Neural crest cell (in vitro differentiated cells): Measurements from ENCODE around the gene FASLG. TPM values are rescaled to one million over a fixed set of nuclear protein-coding genes. Genes with fewer than 3 reads are reported as not detected.

ENCODE experiments used
- DNase-seq: peaks from one replicate; pipeline ENCODE4 v3.0.0; 2021; ENCODE audit warnings: low read depth, mixed read lengths, low spot score
- H3K27ac Mint-ChIP-seq: one replicate; pipeline ENCODE4 v1.8.0; 2021; ENCODE audit warnings: mild to moderate bottlenecking, mixed read lengths; ENCODE audit not compliant: unreplicated experiment
- H3K27me3 Mint-ChIP-seq: 2 replicates; pipeline ENCODE4 v1.8.0; 2021; ENCODE audit warnings: low read depth, mild to moderate bottlenecking, mixed read lengths
- H3K36me3 Mint-ChIP-seq: 2 replicates; pipeline ENCODE4 v1.8.0; 2021; ENCODE audit warnings: low read depth, mild to moderate bottlenecking, mixed read lengths
- H3K4me1 Mint-ChIP-seq: 2 replicates; pipeline ENCODE4 v1.8.0; 2021; ENCODE audit warnings: mixed read lengths
- H3K4me3 Mint-ChIP-seq: one replicate; pipeline ENCODE4 v1.8.0; 2021; ENCODE audit warnings: mild to moderate bottlenecking, mixed read lengths
- H3K9me3 Mint-ChIP-seq: 2 replicates; pipeline ENCODE4 v1.8.0; 2021; ENCODE audit warnings: mixed read lengths
- CTCF ChIP-seq: fragments of 200-600 bp; sonication (generic); conservative IDR thresholded peaks from 2 replicates; pipeline ENCODE4 v1.5.0; 2021; ENCODE audit warnings: antibody characterized with exemption, mild to moderate bottlenecking
- total RNA-seq: library from RNA; stranded (reverse); gene quantifications from 2 replicates; pipeline ENCODE4 v1.2.1, GENCODE V29; 2021

Gene FASLG
- total RNA-seq, 1 donor from 2014 or later: not detected

DNA sequence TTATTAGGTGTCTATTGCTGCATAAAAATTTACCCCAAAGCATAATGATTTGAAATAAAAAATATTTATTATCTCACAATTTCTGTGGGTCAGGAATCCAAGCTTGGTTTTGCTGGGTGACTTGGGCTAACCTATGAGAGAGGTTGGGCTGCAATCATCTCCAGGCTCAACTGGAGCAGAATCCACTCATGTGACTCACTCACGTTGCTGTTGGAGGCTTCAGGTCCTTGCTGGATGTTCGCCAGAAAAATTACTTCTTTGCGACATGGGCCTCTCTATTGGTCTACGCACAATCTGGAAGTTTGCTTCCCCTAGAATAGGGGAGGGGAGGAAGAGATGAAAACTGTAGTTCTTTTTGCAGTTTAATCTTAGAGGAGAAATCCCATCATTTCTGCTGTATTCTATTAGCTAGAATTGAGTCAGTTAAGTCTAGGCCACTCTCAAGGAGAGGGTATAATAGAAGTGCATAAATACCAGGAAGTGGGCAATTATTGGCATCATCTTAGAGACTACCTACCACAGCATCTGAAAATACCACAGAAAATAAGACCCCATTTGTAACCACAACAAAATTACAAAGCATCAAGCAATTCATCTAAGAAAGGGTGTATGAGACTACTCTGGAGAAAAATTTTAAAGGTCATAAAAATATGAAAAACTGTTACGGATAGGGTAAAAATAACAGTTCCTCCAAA, 5.7 kb upstream of the FASLG start:
- no peaks in the 10 kb centered on the region for H3K9me3 Mint-ChIP-seq
- H3K4me1 Mint-ChIP-seq: no peaks in the 10 kb centered on the region
- no peaks in the 10 kb centered on the region for H3K27me3 Mint-ChIP-seq
- H3K4me3 Mint-ChIP-seq: no peak overlapping the region
- DNase-seq: no peak
- no peak overlapping the region for H3K27ac Mint-ChIP-seq
- no peaks in the 10 kb centered on the region for H3K36me3 Mint-ChIP-seq
- no peak for TF ChIP-seq CTCF

GRCh38 chr1:172654535-172654934, 4.4 kb upstream of the FASLG start:
- no peak for DNase-seq
- no peaks in the 10 kb centered on the region for H3K27me3 Mint-ChIP-seq
- H3K4me1 Mint-ChIP-seq: no peaks in the 10 kb centered on the region
- no peaks in the 10 kb centered on the region for H3K36me3 Mint-ChIP-seq
- H3K4me3 Mint-ChIP-seq: no peak overlapping the region
- no peak overlapping the region for H3K27ac Mint-ChIP-seq
- TF ChIP-seq CTCF: no peak
- H3K9me3 Mint-ChIP-seq: no peaks in the 10 kb centered on the region

GRCh38 chr1:172656576-172656975, 2.3 kb upstream of the FASLG start:
- no peak for DNase-seq
- no peak for TF ChIP-seq CTCF
- Mint-ChIP-seq H3K36me3 (no peaks in the 10 kb centered on the region), H3K4me3 (no peak overlapping the region), H3K9me3 (no peaks in the 10 kb centered on the region), H3K4me1 (no peaks in the 10 kb centered on the region), H3K27me3 (no peaks in the 10 kb centered on the region), H3K27ac (no peak overlapping the region)

DNA sequence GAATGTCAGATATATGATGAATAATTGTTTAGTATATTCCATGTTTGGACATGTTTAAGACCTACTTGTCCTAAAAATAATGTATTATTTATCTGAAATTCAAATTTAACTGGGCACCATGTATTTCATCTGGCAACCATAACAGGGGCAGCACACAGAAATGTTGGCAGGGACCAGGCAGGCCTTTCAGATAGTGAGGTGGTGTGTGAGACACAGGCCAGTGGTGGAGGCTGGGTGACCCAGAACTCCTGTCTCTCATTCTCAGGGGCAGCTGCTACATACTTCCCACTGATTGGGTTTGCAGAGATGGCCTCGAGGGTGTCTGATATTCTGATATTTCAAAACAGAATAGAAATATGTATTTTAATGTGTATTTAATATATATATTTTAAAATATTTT, 1.3 kb upstream of the FASLG start:
- Mint-ChIP-seq H3K4me3 (no peak overlapping the region), H3K4me1 (no peaks in the 10 kb centered on the region), H3K27ac (no peak overlapping the region), H3K27me3 (no peaks in the 10 kb centered on the region), H3K9me3 (no peaks in the 10 kb centered on the region), H3K36me3 (no peaks in the 10 kb centered on the region)
- no peak for DNase-seq
- no peak for TF ChIP-seq CTCF

GRCh38 chr1:172661107-172661506, 2.2 kb downstream of the FASLG start:
- Mint-ChIP-seq H3K9me3 (no peaks in the 10 kb centered on the region), H3K27ac (no peak overlapping the region), H3K27me3 (no peaks in the 10 kb centered on the region), H3K4me3 (no peak overlapping the region), H3K4me1 (no peaks in the 10 kb centered on the region), H3K36me3 (no peaks in the 10 kb centered on the region)
- DNase-seq: no peak
- no peak for TF ChIP-seq CTCF
